GM10266 (cell line): ENCODE data around the gene TEN1.

Source experiments
- DNase-seq: peaks from one replicate; pipeline ENCODE4 v3.0.0; 2012; ENCODE audit errors: extremely low spot score
- TF ChIP-seq, protein P1 (sequence below): IDR thresholded peaks from 2 replicates; pipeline ENCODE4 v1.5.1; 2012; ENCODE audit warnings: mild to moderate bottlenecking, low read depth; ENCODE audit not compliant: control insufficient read depth, insufficient read depth; ENCODE audit errors: missing control alignments

The TEN1 gene

DNA sequence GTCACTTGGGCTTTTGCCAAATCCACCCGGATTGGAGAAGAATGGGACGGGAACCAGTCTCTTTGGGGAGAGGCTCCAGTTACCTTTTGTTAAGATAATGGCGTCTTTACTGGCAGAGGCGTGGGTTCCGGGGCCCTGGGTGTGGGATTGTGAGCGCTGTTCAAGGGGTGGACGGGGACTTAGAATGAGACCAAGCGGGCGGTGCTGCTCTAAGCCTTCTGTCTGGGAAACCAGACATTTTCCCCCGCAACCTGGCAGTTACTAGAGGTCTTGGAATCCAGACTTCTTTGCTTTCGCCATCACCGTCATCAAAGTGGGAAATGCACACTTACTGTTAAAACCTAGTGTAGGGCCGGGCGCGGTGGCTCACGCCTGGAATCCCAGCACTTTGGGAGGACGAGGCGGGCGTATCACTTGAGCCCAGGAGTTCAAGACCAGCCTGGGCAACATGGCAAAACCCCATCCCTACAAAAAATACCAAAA is 706 bp downstream of the TEN1 start:
- TF ChIP-seq, protein P1, sequence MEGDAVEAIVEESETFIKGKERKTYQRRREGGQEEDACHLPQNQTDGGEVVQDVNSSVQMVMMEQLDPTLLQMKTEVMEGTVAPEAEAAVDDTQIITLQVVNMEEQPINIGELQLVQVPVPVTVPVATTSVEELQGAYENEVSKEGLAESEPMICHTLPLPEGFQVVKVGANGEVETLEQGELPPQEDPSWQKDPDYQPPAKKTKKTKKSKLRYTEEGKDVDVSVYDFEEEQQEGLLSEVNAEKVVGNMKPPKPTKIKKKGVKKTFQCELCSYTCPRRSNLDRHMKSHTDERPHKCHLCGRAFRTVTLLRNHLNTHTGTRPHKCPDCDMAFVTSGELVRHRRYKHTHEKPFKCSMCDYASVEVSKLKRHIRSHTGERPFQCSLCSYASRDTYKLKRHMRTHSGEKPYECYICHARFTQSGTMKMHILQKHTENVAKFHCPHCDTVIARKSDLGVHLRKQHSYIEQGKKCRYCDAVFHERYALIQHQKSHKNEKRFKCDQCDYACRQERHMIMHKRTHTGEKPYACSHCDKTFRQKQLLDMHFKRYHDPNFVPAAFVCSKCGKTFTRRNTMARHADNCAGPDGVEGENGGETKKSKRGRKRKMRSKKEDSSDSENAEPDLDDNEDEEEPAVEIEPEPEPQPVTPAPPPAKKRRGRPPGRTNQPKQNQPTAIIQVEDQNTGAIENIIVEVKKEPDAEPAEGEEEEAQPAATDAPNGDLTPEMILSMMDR = no peak
- peak; percentile 27 for DNase-seq

DNA sequence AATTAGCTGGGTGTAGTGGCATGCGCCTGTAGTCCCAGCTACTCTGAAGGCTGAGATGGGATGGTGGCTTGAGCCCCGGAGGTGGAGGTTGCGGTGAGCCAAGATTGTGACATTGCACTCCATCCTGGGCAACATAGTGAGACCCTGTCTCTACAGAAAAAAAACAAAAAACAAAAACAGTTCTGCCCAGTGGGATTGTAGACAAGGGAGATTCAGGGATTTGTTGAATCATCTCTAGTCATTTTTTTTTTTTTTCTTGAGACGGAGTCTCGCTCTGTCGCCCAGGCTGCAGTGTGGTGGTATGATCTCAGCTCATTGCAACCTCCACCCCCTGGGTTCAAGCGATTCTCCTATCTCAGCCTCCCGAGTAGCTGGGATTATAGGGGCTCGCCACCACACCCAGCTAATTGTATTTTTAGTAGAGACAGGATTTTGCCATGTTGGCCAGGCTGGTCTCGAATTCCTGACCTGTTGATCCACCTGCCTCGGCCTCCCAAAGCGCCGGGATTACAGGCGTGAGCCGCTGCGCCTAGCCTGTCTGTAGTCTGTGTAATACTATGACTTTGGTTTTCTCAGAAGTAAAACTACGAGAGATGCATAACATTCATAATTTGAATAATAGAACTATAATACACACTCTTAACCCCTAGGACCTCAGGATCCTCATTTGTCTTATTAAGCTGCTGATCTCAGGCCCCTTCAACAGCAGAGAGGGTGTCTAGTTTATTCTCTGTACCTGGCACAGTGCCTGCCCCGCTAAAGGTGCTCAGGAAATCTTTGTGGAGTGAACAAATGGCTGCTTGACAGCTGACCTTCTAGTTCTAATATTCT is 1.4 kb downstream of the TEN1 start:
- DNase-seq = no peak
- TF ChIP-seq, protein P1 = no peak

DNA sequence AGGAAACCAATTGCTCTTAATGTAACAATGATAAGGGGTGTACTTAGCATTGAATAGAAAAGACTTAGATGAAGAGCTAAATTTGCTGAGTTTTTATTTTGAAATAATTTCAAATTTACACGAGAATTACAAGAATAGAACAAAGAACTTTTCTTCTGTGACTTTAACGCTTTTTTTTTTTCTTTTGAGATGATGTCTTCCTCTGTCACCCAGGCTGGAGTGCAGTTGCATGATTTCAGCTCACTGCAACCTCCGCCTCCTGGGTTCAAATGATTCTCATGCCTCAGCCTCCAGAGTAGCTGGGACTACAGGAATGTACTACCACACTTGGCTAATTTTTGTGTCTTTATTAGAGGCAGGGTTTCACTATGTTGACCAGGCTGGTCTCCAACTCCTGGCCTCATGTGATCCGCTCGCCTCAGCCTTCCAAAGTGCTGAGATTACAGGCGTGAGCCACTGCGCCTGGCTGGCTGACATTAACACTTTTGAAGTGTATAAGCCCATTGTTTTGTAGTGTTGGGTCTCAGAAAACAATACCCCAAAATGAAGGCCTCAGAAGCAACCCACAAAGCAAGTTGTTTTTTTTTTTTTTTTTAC is 2.1 kb downstream of the TEN1 start:
- DNase-seq = no peak
- TF ChIP-seq, protein P1 = no peak

DNA sequence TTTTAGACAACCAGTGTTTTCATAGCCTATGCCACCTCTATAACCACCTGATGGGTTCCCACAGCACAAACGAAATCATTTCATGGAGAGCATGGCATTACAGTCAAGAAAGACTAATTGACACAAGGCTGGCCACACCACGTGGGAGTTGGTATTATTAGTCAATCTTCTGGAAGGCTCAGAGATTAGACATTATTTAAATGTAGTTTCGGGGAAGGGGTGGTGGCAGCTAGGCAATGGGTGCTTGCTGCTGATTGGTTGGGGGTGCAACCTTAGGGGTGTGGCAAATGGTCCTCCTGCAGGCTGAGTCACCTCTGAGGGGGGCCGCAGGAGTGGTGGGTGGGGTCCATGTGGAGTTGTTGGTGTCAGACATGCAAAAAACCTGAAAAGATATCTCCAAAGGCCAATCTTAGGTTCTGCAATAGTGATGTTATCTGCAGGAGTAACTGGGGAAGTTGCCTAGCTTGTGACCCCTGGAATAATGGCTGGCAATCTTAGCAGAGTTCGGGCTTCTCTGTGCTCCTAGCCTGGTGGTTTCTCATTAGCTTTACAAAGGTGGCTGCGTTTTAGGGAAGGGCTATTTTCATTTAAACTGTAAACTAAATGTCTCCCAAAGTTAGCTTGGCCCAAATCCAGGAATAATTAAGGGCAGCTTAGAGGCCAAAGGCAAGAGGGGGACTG is 4.6 kb downstream of the TEN1 start:
- TF ChIP-seq, protein P1 = no peak
- no peak for DNase-seq

DNA sequence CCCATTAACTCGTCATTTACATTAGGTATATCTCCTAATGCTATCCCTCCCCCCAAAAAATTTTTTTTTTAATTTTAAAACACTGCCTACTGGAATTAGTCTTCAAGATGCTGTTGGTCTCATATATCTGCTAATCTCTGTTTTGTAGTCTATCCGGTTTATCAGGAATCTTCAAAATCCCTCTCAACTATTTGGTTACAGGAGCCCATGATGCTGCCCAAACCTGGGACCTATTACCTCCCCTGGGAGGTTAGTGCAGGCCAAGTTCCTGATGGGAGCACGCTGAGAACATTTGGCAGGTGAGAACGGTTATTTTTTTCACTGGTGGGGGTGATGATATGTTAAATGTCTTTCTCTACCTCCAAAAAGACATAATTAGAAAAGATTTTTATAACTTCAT is 6.9 kb downstream of the TEN1 start:
- TF ChIP-seq, protein P1 = no peak
- no peak for DNase-seq

DNA sequence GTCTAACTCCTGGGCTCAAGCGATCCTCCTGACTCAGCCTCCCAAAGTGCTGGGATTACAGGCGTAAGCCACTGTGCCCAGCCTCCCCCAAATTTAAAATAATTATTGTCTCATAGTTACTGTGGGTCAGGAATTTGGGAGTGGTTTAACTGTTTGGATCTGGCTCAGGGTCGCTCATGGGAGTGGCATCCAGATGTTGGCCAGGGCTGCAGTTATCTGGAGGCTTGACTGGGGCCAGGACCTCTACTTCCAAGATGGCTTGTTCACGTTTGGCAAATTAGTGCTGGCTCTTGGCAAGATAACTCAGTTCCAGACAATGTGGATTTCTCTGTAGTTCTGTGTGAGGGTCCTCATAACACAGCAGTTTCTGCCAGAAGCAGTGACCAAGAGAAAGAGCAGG is 8.0 kb downstream of the TEN1 start:
- TF ChIP-seq, protein P1 = no peak
- no peak for DNase-seq
